HepG2 (cell line): ENCODE measurements around the gene ARHGAP26. TPM values are rescaled to one million over a fixed set of nuclear protein-coding genes. Genes with fewer than 3 reads are reported as not detected.

ENCODE experiments used
- ATAC-seq: fragments of 200-7000 bp; cut with Tn5 transposase; 3 replicates; pipeline ENCODE4 v1.9.1; 2020; ENCODE audit warnings: mild to moderate bottlenecking, moderate library complexity
- BruUV-seq: library from RNA; stranded (reverse); fragments of 400-500 nt; replicated peaks from 2 replicates; lab custom pipeline; 2021; lab: Mats Ljungman, UMichigan
- CTCF ChIA-PET: fragments of 300-600 bp; formaldehyde crosslinking; extraction: SDS; loops from one replicate; lab custom pipeline; 2021; ENCODE audit warnings: low total read pairs, inconsistent platforms, low intra/inter-chr PET ratio; lab: Yijun Ruan, JAX
- POLR2A ChIA-PET: fragments of 350-600 bp; sonication (Branson Sonifier 250); formaldehyde crosslinking; loops from one replicate; lab custom pipeline; 2020; ENCODE audit warnings: antibody characterized with exemption, inconsistent platforms; lab: Yijun Ruan, JAX
- DNase-seq: peaks from one replicate; pipeline ENCODE4 v3.0.0-alpha.2; 2015; ENCODE audit warnings: low spot score
- FAIRE-seq: peaks from 3 replicates; lab custom pipeline; 2011; peaks lifted over from hg19 to GRCh38; lab: Jason Lieb, UNC
- H2AFZ ChIP-seq: one replicate; pipeline ENCODE4 v1.6.1; 2011; ENCODE audit warnings: low read length, inconsistent platforms
- H3K27ac ChIP-seq: fragments of 300-600 bp; 3 replicates; pipeline ENCODE4 v1.8.0; 2011; ENCODE audit warnings: mixed run types, mild to moderate bottlenecking, mixed read lengths, low read length, inconsistent platforms; ENCODE audit not compliant: insufficient read depth; ENCODE audit errors: extremely low read length
- H3K27me3 ChIP-seq, 2 experiments: fragments of 200-600 bp in 1 of 2; 2 replicates in 1 of 2; 3 replicates in 1 of 2; pipeline versions ENCODE4 v1.6.0 to v1.8.0; 2011; ENCODE audit warnings: low read length in 2 of 2, mild to moderate bottlenecking in 2 of 2, moderate library complexity in 2 of 2, inconsistent platforms in 1 of 2; ENCODE audit not compliant: insufficient read depth in 2 of 2, control insufficient read depth in 1 of 2
- H3K36me3 ChIP-seq, 2 experiments: fragments of 200-600 bp in 1 of 2; replicated peaks in 1 of 2; 2 replicates in 1 of 2; 3 replicates in 1 of 2; pipeline versions ENCODE4 v1.5.1 to v1.8.0; 2011; ENCODE audit warnings: low read length in 2 of 2, inconsistent platforms in 1 of 2; ENCODE audit not compliant: insufficient read depth in 2 of 2, control insufficient read depth in 1 of 2
- H3K4me1 ChIP-seq: 2 replicates; pipeline ENCODE4 v1.5.1; 2012; ENCODE audit warnings: low read length, inconsistent platforms; ENCODE audit not compliant: insufficient read depth
- H3K4me2 ChIP-seq: 2 replicates; pipeline ENCODE4 v1.6.0; 2011; ENCODE audit warnings: low read depth, low read length, inconsistent platforms
- H3K4me3 ChIP-seq, 3 experiments: fragments of 200-600 bp in 1 of 3; sonication (generic), shearing (Covaris generic) in 1 of 3; replicated peaks in 1 of 3; 2 replicates each; pipeline ENCODE4 v1.5.1; 2011 to 2016; ENCODE audit warnings: low read length in 3 of 3, inconsistent platforms in 2 of 3, low read depth in 2 of 3, mild to moderate bottlenecking in 2 of 3, control low read depth in 1 of 3, mixed read lengths in 1 of 3; ENCODE audit not compliant: insufficient read depth in 1 of 3
- H3K79me2 ChIP-seq: one replicate; pipeline ENCODE4 v1.6.1; 2011; ENCODE audit warnings: low read length, inconsistent platforms; ENCODE audit not compliant: insufficient read depth
- H3K9ac ChIP-seq: 2 replicates; pipeline ENCODE4 v1.6.0; 2011; ENCODE audit warnings: mild to moderate bottlenecking, low read depth, low read length, inconsistent platforms; ENCODE audit not compliant: insufficient read depth
- H3K9me3 ChIP-seq: 2 replicates; pipeline ENCODE4 v1.5.1; 2012; ENCODE audit warnings: mild to moderate bottlenecking, low read length
- H4K20me1 ChIP-seq: 2 replicates; pipeline ENCODE4 v1.6.0; 2011; ENCODE audit warnings: inconsistent platforms, mild to moderate bottlenecking, low read length, moderate library complexity; ENCODE audit not compliant: insufficient read depth
- ARID3A ChIP-seq: IDR thresholded peaks from 2 replicates; pipeline ENCODE4 v1.6.1; 2012; ENCODE audit warnings: low read depth, low read length, improper control_type of control experiment
- KIAA2018 ChIP-seq: sonication (generic); formaldehyde crosslinking; IDR thresholded peaks from 2 replicates; pipeline ENCODE4 v1.5.0; 2020; ENCODE audit warnings: mild to moderate bottlenecking, missing genetic modification reagents, borderline replicate concordance
- MYC ChIP-seq: sonication (generic); formaldehyde crosslinking; IDR thresholded peaks from 2 replicates; pipeline ENCODE4 v1.9.0; 2021; ENCODE audit warnings: missing genetic modification reagents, borderline replicate concordance
- RBM22 ChIP-seq: fragments of 200-400 bp; formaldehyde crosslinking; optimal IDR thresholded peaks from 2 replicates; pipeline ENCODE3; 2017; ENCODE audit warnings: mild to moderate bottlenecking, low read length, moderate library complexity
- XRCC5 ChIP-seq: fragments of 200-400 bp; formaldehyde crosslinking; optimal IDR thresholded peaks from 2 replicates; pipeline ENCODE3; 2017; ENCODE audit warnings: mild to moderate bottlenecking, low read length
- ZNF337 ChIP-seq: sonication (generic); formaldehyde crosslinking; IDR thresholded peaks from 2 replicates; pipeline ENCODE4 v1.5.1; 2020; ENCODE audit warnings: missing genetic modification reagents, low read depth, mild to moderate bottlenecking, borderline replicate concordance
- ZNF546 ChIP-seq: sonication (generic); formaldehyde crosslinking; conservative IDR thresholded peaks from 2 replicates; pipeline ENCODE4 v1.8.1; 2023; ENCODE audit warnings: mild to moderate bottlenecking, missing genetic modification reagents
- ZNF687 ChIP-seq: sonication (generic); formaldehyde crosslinking; IDR thresholded peaks from 2 replicates; pipeline ENCODE4 v1.5.1; 2020; ENCODE audit warnings: mild to moderate bottlenecking, missing genetic modification reagents, moderate library complexity
- ZNF691 ChIP-seq: sonication (generic); formaldehyde crosslinking; IDR thresholded peaks from 2 replicates; pipeline ENCODE4 v1.4.0; 2020; ENCODE audit warnings: missing genetic modification reagents, low read depth, mild to moderate bottlenecking, borderline replicate concordance
- WGBS: methylation state at CpG from one replicate; pipeline ENCODE4 v1.1.6; 2017; ENCODE audit warnings: low lambda C conversion rate; 5-methylcytosine and 5-hydroxymethylcytosine counted together
- in situ Hi-C: cut with HindIII; loops from 2 replicates; pipeline ENCODE4 v1.10.0; 2017; ENCODE audit warnings: low pct_unique_long_range_greater_than_20kb; ENCODE audit not compliant: extremely low pct_ligation_motif_present
- intact Hi-C: fragments of 100-400 bp; cut with micrococcal nuclease; formaldehyde crosslinking; loops from one replicate; pipeline ENCODE4 v1.10.0; 2022; ENCODE audit not compliant: unreplicated experiment
- polyA plus RNA-seq, 8 experiments: library from polyadenylated mRNA; depleted of rRNA in 3 of 8; stranded (reverse) in 7 of 8; unstranded in 1 of 8; fragments of >200 nt; fragmentation: Illumina TruSeq in 4 of 8; extraction: Trizol in 4 of 8; gene quantifications; 2 replicates each; pipeline versions ENCODE4 v1.2.1 to v1.2.3, GENCODE V29; 2011 to 2016; ENCODE audit warnings: low read depth in 4 of 8, missing spikeins in 1 of 8, mixed read lengths in 1 of 8; ENCODE audit not compliant: insufficient read depth in 1 of 8
- total RNA-seq, 5 experiments: library from RNA; depleted of rRNA; stranded (reverse); fragments of >200 nt; fragmentation: Illumina TruSeq; extraction: Trizol; gene quantifications; 2 replicates each; pipeline ENCODE4 v1.2.3, GENCODE V29; 2016; ENCODE audit warnings: low read depth in 1 of 5

ARHGAP26 gene
- total and polyA plus RNA-seq, 2 of the 13 experiments (the other 11 are each of a cell fraction or from before 2014, with no cell fraction given), result 9.6 to 18.2 TPM

GRCh38 chr5:142881784-142882126, 111.6 kb downstream of the ARHGAP26 start:
- H3K79me2 ChIP-seq, result no peaks in the 10 kb centered on the region
- ChIA-PET POLR2A (no interaction called here), CTCF (interaction anchor here (1.5 to 3.5 kb wide), 4 partner anchors 112 to 169 kb away, joined by 5 to 53 read pairs (median 32); partner anchors contain the start of gene ARHGAP26)
- DNase-seq (no peak), ATAC-seq (no peak), FAIRE-seq (no peak)
- H3K27ac ChIP-seq, result no peak overlapping the region
- intact Hi-C loops (no loop called here), in situ Hi-C loops (loop anchor here (5.0 kb wide), 1 partner anchor 134 kb away; no protein-coding TSS in a partner anchor)
- no peak overlapping the region for H3K4me2 ChIP-seq
- H2AFZ ChIP-seq, result no peak overlapping the region
- BruUV-seq, result no TSS peak
- H3K4me3 ChIP-seq, result no peak overlapping the region
- WGBS, result 98% methylated on average over 3 of the region's 3 CpGs
- no peaks in the 10 kb centered on the region for H3K9me3 ChIP-seq
- H4K20me1 ChIP-seq, result no peaks in the 10 kb centered on the region
- H3K36me3 ChIP-seq, result peaks cover 5 to 32% of the 10 kb centered on the region in 2 experiments
- no peaks in the 10 kb centered on the region for H3K27me3 ChIP-seq
- no peak overlapping the region for H3K9ac ChIP-seq
- H3K4me1 ChIP-seq, result 0 out of 2 replicates have a peak, but pooled peaks cover 7% of the 10 kb centered on the region
- TF ChIP-seq ZNF337 (CRISPR knock-in tag), result no peak
- no peak for TF ChIP-seq KIAA2018
- no peak for TF ChIP-seq ZNF691
- TF ChIP-seq RBM22, result no peak
- no peak for TF ChIP-seq ZNF687
- no peak for TF ChIP-seq ZNF546 (CRISPR knock-in tag)
- no peak for TF ChIP-seq XRCC5
- no peak for TF ChIP-seq MYC
- TF ChIP-seq ARID3A, result no peak
